Esophagus muscularis mucosa (tissue), 4 donors: ENCODE results near the gene CEP290.

ENCODE experiments used
- EP300 ChIP-seq: sonication (generic); formaldehyde crosslinking; IDR thresholded peaks from one replicate; pipeline ENCODE4 v1.6.1; 2017; ENCODE audit warnings: antibody characterized with exemption
- POLR2A ChIP-seq: fragments of 450-650 bp; IDR thresholded peaks from one replicate; pipeline ENCODE4 v1.6.1; 2017; ENCODE audit warnings: antibody characterized with exemption, moderate library complexity, mild to moderate bottlenecking, low read depth
- POLR2AphosphoS5 ChIP-seq, 2 donors: sonication (generic); formaldehyde crosslinking; IDR thresholded peaks; one replicate each; pipeline ENCODE4 v1.6.1; 2017; ENCODE audit warnings: antibody characterized with exemption in 2 of 2
- TF ChIP-seq, protein P1 (sequence below), 3 experiments: fragments of 200-600 bp in 2 of 3; fragments of 450-650 bp in 1 of 3; sonication (generic) in 2 of 3; IDR thresholded peaks; one replicate each; pipeline ENCODE4 v1.5.1; 2017 to 2019; ENCODE audit warnings: antibody characterized with exemption in 3 of 3, mild to moderate bottlenecking in 2 of 3, moderate library complexity in 1 of 3

DNA sequence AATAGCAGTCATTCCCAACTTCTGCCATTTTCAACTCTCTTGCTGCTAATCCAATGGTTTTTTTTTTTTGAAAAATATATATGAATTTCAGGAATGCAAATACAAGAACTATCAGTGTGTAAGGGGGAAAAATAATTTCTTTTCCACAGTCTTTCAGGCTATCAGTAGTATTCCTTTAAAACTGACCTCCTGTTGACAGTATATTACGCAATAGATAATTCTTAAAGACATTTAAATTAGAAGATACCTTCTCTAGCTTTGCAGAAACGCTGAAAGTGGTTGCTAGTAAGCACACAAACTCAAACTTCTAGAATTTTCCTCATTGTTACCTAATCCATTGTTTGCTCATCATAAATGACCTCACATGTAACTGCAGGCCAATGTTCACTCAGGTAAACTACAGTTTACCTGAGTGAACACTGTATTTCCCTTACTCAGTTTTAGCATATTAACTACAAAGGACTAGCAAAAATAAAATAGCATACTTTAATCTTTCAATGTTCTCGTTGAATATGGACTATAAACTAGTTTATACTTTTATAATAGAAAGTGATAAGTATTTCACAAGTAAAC, 112.7 kb downstream of the CEP290 start, which contains the start of gene C12orf50:
- TF ChIP-seq, protein P1, sequence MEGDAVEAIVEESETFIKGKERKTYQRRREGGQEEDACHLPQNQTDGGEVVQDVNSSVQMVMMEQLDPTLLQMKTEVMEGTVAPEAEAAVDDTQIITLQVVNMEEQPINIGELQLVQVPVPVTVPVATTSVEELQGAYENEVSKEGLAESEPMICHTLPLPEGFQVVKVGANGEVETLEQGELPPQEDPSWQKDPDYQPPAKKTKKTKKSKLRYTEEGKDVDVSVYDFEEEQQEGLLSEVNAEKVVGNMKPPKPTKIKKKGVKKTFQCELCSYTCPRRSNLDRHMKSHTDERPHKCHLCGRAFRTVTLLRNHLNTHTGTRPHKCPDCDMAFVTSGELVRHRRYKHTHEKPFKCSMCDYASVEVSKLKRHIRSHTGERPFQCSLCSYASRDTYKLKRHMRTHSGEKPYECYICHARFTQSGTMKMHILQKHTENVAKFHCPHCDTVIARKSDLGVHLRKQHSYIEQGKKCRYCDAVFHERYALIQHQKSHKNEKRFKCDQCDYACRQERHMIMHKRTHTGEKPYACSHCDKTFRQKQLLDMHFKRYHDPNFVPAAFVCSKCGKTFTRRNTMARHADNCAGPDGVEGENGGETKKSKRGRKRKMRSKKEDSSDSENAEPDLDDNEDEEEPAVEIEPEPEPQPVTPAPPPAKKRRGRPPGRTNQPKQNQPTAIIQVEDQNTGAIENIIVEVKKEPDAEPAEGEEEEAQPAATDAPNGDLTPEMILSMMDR (IDR thresholded peaks at IDR 0.05) = no peak
- TF ChIP-seq POLR2AphosphoS5 (IDR thresholded peaks at IDR 0.05) (no peak), POLR2A (no peak), EP300 (no peak)
